Activated T-helper 17 cell treated with anti-CD3 and anti-CD28 coated beads, Interleukin-2, amount 50 U/mL, for 72 hours (primary cell): Measurements from ENCODE around the gene JOSD2. TPM values are rescaled to one million over a fixed set of nuclear protein-coding genes. Genes with fewer than 3 reads are reported as not detected.

Experiments used
- total RNA-seq, 2 donors: library from RNA; stranded (reverse); gene quantifications; one replicate each; pipeline ENCODE4 v1.2.3, GENCODE V29; 2022

JOSD2 gene
- total RNA-seq, 2 donors from 2014 or later: 37.5 to 45.8 TPM

Other genes with a start within 250 kb of the JOSD2 start
- gene KCNC3, start 181.8 kb downstream of the JOSD2 start, total RNA-seq: 10 to 100 TPM; 12.8 to 18.8 TPM
- 10 to 100 TPM; 54.6 to 86.0 TPM for gene NAPSA, start 145.6 kb downstream of the JOSD2 start, total RNA-seq
- 10 to 100 TPM; 58.3 to 81.3 TPM for gene NR1H2, start 134.7 kb downstream of the JOSD2 start, total RNA-seq
- 100 to 1,000 TPM; 146 to 202 TPM for gene POLD1, start 126.8 kb downstream of the JOSD2 start, total RNA-seq
- gene SPIB, start 92.3 kb downstream of the JOSD2 start, total RNA-seq: 1 to 10 TPM; 1.9 to 2.4 TPM
- 1 to 10 TPM in 1 of 2 donors, under 1 TPM in 1; 0.28 to 4.6 TPM for gene MYBPC2, start 78.3 kb downstream of the JOSD2 start, total RNA-seq
- gene EMC10, start 34.7 kb downstream of the JOSD2 start, total RNA-seq: 10 to 100 TPM; 31.3 to 57.8 TPM
- gene GARIN5A, start 34.3 kb downstream of the JOSD2 start, total RNA-seq: 1 to 10 TPM in 1 of 2 donors, under 1 TPM in 1; 0.39 to 1.2 TPM
- gene ASPDH, start 2.7 kb upstream of the JOSD2 start, total RNA-seq: not detected
- not detected for gene LRRC4B, start 57.2 kb upstream of the JOSD2 start, total RNA-seq
- gene SYT3, start 128.7 kb upstream of the JOSD2 start, total RNA-seq: not detected
- not detected for gene C19orf81, start 138.3 kb upstream of the JOSD2 start, total RNA-seq
- gene SHANK1, start 208.6 kb upstream of the JOSD2 start, total RNA-seq: not detected
- gene CLEC11A, start 212.2 kb upstream of the JOSD2 start, total RNA-seq: under 1 TPM; 0.24 to 0.45 TPM